Measurements from ENCODE around the gene ABR.
"Not testable (repeated sequence)": the region's sequence is repeated elsewhere in the genome, so short reads cannot be mapped to it uniquely, and the experiment has no call there.

The ABR gene

DNA sequence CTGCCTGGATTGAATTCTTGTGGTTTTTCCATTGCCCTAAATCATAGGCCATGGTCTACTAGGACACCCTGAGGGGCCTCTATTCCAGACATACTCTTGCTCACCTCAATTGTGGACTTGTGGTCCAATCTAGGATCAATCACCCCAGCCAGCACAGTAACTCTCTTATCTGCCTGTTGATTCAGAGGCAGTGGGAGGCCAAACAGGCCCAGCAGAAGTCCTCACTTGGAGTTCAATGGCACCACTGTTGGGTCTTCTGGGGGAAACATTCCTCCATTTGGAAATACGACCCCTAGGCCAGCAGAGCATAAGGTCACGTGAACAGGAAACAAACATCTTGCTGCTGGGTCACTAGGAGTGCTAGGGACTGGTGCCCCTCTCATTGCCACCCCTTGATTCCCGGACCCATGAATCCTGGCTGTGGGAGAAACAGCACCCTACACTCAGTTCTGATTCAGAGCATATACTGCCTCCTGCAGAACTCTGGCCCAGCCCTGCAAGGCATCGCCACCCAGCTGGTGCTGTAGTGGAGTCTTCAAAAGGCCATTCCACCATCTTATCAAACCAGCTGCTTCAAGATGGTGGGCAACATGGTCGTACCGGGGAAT, 193.4 kb downstream of the ABR start:
- DNase-seq (ENCODE audit: insufficient read length, low spot score) (no peak), FAIRE-seq (no peak)
- no peak for TF ChIP-seq POLR2A (IDR thresholded peaks at IDR 0.05; ENCODE audit: low read depth, low read length)

DNA sequence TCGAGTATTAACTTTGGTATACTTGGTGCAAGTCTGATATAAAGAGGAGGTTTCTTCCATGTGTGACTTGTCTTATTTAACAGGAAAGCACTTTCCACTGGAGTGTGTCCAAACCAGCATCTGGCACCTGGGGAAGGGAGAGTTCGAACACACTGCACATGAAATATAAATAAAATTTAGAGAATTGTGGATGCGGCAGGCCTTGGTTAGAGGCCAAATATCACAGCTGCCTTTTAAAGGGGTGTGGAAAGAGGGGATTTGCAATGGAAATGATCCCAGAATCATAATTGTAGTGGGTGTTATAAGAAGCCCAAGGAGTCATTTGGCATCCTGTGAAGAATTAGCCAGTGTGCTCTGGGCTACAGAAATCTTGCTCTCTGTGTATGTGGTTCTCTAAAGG, 195.9 kb downstream of the ABR start:
- no peak for TF ChIP-seq POLR2A (IDR thresholded peaks at IDR 0.05; ENCODE audit: low read depth, low read length)
- FAIRE-seq (no peak), DNase-seq (ENCODE audit: insufficient read length, low spot score) (no peak)

DNA sequence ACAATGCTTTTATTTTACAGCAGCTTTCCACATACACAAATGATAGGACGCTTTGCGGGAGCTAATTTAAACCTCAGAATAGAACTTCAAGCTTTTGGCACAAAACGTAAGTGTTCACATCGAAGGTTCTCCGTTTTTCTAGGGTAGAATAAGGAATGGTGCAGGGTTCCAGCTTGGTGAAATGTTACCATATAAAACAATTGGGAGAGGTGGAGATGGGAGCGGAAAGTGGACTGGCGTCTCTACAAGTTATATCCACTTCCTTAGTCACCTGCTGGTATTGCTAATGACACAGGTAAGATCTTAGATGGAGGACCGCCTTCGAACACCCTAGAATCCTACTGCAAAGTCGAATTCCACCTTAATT, 198.5 kb downstream of the ABR start:
- DNase-seq (ENCODE audit: insufficient read length, low spot score): no peak
- no peak for TF ChIP-seq POLR2A (IDR thresholded peaks at IDR 0.05; ENCODE audit: low read depth, low read length)
- no peak for FAIRE-seq

DNA sequence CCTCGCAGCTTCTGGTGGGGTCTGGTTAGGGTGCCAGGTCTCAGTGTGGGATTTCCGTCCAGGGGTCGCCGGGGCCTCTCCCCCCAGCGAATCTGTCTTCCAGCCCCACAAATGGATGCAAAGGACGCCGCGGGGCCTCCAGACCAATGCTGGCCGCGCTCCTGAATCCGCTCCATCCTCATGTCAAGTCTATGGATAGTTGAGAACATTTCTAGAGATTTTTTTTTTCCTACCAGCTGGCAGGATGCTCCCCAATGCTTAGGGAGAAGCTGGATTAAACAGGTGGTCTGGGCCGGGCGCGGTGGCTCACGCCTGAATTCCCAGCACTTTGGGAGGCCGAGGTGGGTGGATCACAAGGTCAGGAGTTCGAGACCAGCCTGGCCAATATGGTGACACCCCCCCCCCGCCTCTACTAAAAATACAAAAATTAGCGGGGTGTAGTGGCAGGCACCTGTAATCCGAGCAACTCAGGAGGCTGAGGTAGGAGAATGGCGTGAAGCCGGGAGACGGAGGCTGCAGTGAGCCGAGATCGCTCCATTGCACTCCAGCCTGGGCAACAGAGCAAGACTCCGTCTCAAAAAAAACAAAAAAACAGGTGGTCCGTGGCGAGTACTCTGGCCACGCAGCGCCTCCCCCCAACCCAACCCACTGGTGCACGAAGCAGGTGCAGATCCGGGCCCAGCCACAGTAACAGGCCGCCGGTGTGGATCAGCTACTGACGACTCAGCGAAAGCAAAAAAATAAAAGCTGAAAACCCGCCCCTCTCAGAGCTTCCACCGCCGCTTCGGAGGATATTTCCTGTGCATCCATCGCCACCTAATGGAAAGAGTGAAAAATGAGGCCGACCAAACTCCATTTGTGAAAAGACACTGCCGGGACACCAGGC, 199.1 kb downstream of the ABR start:
- peak; percentile 65 for FAIRE-seq
- TF ChIP-seq POLR2A (IDR thresholded peaks at IDR 0.05; ENCODE audit: low read depth, low read length): no peak
- DNase-seq (ENCODE audit: insufficient read length, low spot score): peak; percentile 70

DNA sequence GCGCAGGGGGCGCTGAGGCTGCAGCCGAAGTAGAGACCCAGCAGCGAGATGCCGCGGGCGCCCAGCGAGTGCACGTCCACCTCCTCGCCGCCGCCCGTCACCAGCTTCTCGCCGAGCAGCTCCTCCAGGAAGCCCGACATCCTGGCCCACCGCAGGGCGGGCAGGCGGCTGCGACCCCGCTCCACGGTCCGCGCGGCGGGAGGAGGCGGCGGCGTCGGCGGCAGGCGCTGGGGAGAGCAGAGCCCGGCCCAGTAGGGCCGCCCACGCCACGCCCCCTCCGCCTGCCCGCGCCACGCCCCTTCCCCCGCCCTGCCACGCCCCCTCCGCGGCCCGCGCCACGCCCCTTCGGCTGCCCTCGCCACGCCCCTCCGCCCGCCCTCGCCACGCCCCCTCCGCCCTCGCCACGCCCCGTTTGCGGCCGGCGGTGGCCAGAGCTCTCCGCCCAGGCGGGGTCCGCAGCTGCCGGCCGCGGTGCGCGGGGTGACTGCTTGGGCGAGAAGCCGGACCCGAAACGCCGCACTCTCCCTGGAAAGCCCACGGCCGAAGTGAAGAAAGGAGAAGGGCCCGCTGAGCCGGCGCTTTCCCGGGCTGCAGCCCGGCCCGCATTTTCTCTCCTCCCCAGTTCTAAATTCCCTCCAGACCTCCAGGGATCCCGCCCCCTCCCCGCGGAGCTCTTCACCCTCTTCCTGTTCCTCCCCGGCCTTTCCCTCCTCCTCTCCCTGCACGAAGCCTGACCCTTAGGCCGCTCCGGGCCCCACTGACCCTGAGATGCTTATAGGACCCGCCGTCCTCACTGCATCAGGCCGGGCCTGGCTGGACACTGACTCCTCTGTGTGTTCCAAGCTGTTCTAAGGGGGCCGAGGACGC, 200.0 kb downstream of the ABR start, which contains the start of gene NXN:
Gene NXN, minus strand, starts transcription at position 238 of the 867 bp plus-strand sequence.
- no peak for FAIRE-seq
- TF ChIP-seq POLR2A (IDR thresholded peaks at IDR 0.05; ENCODE audit: low read depth, low read length): peak; percentile 55
- peak; percentile 79 for DNase-seq (ENCODE audit: insufficient read length, low spot score)

DNA sequence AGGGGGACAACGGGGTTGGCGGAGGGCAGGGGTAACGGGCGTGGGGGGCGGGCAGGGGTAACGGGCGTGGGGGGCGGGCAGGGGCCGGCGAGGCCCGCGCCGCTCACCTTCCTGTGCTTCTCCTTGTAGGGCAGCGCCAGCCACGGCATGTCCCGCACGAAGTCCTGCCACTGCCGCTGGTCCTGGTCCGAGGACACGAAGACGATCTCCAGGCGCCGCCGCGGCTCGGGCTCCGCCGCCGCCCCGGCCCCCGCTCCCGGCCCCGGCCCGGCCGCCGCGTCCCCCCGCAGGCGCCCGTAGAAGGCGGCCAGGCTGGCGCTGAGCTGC, 200.6 kb downstream of the ABR start:
- no peak for FAIRE-seq
- TF ChIP-seq POLR2A (IDR thresholded peaks at IDR 0.05; ENCODE audit: low read depth, low read length): no peak
- DNase-seq (ENCODE audit: insufficient read length, low spot score): no peak

DNA sequence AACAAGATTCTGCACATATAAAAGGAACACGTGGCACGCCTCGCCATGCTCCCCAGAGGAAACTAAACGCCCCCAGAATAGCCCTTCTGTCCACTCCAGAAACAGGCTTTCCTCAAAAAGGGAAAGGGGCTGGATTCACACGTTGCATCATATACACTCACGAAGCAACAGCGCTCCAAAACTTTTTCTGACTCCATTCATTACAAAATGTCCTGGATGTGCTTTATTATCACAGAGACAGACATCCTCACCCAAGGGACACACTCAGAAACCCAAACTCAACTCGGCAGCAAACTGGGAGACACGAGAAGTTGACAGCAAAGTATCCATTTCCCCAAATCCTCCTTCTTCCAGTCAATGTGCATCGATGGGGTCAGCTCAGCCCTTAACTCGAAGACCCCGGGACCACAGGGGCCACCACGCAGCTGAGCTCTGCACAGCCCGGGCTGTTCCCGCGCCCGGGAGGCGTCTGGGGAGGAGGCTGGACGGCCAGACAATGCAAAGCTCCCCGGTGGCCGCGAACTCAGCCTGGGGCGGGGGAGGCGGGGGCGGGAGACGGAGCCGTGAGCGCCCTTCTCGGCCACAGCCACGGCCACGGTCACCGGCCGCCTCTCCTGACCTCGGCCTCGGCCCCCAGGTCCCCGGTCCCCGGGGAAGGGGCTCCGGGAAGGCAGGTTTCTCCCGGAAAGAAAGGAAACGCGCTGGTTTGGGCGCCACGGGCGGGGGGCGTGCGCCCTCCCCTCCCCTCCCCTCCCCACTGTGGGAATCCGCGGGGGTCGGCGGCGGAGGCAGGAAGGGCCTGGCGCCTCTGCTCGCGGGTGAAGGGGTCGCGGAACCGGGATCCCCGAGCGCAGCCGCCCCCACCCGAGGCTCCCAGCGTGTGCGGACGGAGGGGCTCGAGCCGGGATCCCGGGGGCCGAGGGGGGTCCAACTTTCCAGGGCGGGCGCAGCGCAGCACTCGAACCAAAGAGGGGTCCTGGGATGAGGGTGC, 201.4 kb downstream of the ABR start:
- DNase-seq (ENCODE audit: insufficient read length, low spot score): no peak
- TF ChIP-seq POLR2A (IDR thresholded peaks at IDR 0.05; ENCODE audit: low read depth, low read length): no peak
- no peak for FAIRE-seq

DNA sequence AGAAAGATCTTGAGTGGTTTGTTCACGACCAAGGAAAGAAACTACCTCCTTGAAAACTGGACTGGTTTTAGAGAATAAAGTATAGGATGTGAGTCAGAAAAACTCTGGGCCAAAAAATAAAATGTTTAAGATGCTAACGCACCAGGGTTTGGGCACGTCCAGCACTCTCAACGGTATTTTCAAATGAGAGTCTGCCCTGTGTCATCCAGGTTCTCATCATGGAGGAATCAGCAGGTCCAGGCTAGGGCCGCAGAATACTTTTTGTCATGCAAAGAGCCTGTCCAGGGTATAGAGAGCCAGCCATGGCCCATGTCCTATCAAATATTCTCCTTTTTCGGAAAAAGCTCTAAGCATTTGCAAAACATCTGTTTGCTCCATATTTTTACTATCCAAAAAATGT, 202.6 kb downstream of the ABR start:
- no peak for DNase-seq (ENCODE audit: insufficient read length, low spot score)
- no peak for TF ChIP-seq POLR2A (IDR thresholded peaks at IDR 0.05; ENCODE audit: low read depth, low read length)
- no peak for FAIRE-seq

DNA sequence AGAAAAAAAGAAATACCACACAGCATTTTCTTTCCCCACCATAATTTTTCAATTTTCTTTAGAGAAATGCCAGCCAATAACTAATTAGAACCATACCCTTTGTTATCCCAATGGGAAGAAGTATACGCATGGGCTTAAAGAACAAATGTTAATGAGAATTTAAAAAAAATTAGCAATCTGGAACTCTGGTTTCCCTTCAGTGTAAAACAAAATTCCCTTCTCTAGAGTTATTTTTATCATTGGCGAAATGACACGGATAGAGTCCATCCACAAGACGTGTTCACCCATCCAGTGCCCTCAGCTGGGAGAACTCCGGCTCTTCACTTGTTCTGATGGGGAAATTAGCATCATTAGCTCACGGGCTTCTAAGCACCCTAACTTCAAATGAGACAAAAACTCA, 203.5 kb downstream of the ABR start:
- no peak for TF ChIP-seq POLR2A (IDR thresholded peaks at IDR 0.05; ENCODE audit: low read depth, low read length)
- DNase-seq (ENCODE audit: insufficient read length, low spot score): no peak
- no peak for FAIRE-seq

DNA sequence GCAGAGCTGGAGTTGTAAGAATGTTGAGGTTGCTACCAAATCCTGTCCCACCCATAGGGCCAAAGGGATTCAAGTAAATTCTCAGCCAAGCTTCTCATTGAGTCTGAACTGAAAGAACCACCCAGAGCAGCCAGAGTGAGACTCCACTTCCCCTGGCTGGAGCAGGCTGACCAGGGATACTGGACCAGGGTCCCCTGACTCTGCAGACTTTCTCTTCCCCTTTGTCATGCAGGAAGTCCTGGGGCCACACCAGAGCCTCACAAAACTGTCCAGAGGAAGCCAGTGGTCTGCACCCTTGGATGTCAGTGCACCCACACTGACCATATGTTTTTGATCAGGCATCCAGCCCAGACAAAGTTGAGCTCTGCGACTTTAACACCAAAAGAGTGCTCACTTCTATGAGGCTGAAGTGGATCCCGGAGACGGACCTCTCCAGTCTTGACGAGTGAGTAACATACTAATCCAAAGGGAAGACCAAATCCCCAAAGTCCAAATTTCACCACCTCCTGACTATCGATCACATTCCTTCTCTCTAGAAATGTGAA, 204.3 kb downstream of the ABR start:
- FAIRE-seq: no peak
- no peak for DNase-seq (ENCODE audit: insufficient read length, low spot score)
- no peak for TF ChIP-seq POLR2A (IDR thresholded peaks at IDR 0.05; ENCODE audit: low read depth, low read length)

DNA sequence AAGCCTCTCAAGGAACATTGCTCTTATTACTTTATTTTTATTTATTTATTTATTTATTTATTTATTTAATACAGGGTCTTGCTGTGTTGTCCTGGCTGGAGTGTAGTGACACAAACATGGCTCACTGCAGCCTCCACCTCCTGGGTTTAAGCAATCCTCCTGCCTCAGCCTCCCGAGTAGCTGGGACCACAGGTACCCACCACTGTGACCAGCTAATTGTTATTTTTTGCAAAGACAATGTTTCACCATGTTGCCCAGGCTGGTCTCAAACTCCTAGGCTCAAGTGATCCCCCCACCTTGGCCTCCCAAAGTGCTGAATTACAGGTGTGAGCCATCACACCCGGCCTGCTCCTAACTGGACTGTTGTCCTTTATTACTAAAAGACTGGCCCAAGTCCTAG, 205.0 kb downstream of the ABR start:
- not testable (repeated sequence) for FAIRE-seq; DNase-seq (ENCODE audit: insufficient read length, low spot score)

DNA sequence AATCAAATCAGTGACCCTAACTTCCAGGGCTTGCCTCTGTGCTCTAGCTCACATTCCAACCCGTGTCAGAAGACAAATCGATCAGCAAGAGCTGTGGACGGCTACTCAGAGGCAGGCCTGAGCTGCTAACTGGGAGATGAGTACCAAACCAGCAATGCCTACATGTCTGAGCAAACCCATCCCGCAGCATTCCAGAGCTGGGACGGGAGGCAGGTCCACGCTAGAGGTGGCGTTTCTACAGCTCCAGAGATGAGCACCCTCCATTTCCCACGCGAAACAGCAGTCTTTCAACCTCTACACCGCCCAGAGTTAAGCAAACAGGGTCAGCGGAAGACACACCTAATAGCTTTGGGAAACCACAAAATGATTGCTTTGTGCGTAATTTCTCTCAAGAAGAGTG, 206.7 kb downstream of the ABR start:
- TF ChIP-seq POLR2A (IDR thresholded peaks at IDR 0.05; ENCODE audit: low read depth, low read length): no peak
- FAIRE-seq (no peak), DNase-seq (ENCODE audit: insufficient read length, low spot score) (no peak)

DNA sequence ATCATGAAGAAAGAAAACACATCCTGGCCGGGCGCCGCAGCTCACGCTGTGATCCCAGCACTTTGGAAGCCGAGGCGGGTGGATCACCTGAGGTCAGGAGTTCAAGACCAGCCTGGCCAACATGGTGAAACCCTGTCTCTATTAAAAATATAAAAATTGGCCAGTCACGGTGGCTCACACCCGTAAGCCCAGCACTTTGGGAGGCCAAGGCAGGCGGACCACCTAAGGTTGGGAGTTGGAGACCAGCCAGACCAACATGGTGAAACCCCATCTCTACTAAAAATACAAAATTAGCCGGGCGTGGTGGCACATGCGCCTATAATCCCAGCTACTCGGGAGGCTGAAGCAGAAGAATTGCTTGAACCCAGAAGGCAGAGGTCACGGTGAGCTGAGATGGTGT, 207.9 kb downstream of the ABR start:
- FAIRE-seq: not testable (repeated sequence)

More for the DNA sequence above, 207.9 kb downstream of the ABR start:
- DNase-seq (ENCODE audit: insufficient read length, low spot score): not testable (repeated sequence)

Data from H54 (cell line).